ENCODE results near the gene CYTH4. TPM values are rescaled to one million over a fixed set of nuclear protein-coding genes. Genes with fewer than 3 reads are reported as not detected.

The CYTH4 gene
- total RNA-seq, 1 experiment from 2014 or later = 0.15 TPM

DNA sequence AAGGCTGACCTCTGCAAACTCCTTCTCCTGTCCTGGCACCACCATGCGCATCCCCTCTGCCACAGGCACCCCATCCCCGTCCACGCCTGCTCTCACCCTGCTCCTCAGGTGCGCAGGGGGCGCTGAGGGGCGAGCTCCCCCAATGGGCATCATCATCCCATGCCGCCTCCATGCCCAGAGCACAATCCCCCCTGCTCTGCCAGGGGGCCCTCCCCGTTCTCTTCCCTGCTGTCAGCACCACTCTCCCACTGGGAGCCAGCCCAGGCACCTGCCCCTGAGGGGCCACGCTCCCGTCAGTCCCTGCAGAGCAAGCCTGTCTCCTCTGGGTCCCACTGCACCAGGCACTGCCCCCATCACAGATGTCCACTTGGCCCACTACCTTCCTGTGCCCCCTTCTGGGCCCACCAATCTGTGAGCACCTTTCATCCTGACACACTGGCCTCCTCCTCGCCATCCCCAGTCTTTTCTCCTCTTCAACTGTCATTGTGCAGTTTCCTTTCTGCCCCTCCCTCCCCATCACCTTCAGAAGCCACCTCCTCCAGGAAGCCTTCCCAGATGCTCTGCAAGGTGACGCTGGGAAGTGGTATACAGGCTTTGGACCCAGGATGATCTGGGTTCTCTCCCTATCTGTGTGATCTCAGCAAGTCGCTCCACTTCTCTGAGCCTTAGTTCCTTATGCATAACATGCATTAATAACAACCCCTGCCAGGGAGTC lies 62.6 kb downstream of the CYTH4 start (continued):
- TF ChIP-seq, protein P1, sequence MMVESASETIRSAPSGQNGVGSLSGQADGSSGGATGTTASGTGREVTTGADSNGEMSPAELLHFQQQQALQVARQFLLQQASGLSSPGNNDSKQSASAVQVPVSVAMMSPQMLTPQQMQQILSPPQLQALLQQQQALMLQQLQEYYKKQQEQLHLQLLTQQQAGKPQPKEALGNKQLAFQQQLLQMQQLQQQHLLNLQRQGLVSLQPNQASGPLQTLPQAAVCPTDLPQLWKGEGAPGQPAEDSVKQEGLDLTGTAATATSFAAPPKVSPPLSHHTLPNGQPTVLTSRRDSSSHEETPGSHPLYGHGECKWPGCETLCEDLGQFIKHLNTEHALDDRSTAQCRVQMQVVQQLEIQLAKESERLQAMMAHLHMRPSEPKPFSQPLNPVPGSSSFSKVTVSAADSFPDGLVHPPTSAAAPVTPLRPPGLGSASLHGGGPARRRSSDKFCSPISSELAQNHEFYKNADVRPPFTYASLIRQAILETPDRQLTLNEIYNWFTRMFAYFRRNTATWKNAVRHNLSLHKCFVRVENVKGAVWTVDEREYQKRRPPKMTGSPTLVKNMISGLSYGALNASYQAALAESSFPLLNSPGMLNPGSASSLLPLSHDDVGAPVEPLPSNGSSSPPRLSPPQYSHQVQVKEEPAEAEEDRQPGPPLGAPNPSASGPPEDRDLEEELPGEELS (CRISPR knock-in tag; IDR thresholded peaks at IDR 0.05) = no peak
- TF ChIP-seq ZNF317 (CRISPR knock-in tag; IDR thresholded peaks at IDR 0.05; ENCODE audit: borderline replicate concordance, low read depth) (no peak), MYBL2 (CRISPR knock-in tag; IDR thresholded peaks at IDR 0.05) (no peak)

DNA sequence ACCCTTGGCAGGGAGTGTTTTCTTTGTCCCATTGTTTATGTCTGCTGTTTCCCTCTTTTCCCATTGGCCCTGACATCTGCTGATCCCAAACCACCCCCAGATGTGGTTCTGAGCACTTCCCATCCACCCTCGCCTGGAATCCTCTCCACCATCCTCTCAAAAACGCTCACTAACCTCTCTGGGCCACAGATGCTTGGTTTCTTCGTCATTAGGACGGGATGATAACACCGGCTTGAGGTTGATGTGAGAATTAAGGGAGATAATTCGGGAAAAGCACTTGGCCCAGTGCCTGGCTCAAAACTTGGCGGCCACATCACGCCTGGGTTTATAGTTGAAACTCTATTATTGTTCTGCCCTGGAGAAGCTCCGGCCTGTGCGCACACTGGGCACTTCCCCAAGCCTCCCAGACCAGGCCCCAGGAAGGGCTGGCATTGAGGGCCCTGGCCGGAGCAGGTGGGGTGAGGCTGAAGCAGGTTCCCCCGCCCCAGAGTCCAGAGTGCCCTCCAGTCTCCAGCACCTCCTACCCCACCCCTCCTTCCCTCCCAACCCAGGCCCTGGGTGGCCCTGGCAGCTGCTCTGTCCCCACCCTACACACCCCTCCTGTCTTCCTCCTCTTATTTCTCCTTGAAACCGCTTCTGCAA lies 63.7 kb downstream of the CYTH4 start:
- ChIA-PET CTCF (interaction anchor here (0.6 kb wide), 1 partner anchor 221 kb away, joined by 4 read pairs; no protein-coding TSS in a partner anchor), POLR2A (no interaction called here)
- Mint-ChIP-seq H3K36me3 (no peaks in the 10 kb centered on the region), H3K27me3 (ENCODE audit: low read depth) (peaks cover 6% of the 10 kb centered on the region), H3K9me3 (no peaks in the 10 kb centered on the region), H3K27ac (no peak overlapping the region; the same call in none of the 2 replicates), H3K4me3 (no peak overlapping the region), H3K4me1 (peaks cover 19% of the 10 kb centered on the region)
- DNase-seq (ENCODE audit: low spot score) (no peak), ATAC-seq (no peak)
- TF ChIP-seq, protein P2, sequence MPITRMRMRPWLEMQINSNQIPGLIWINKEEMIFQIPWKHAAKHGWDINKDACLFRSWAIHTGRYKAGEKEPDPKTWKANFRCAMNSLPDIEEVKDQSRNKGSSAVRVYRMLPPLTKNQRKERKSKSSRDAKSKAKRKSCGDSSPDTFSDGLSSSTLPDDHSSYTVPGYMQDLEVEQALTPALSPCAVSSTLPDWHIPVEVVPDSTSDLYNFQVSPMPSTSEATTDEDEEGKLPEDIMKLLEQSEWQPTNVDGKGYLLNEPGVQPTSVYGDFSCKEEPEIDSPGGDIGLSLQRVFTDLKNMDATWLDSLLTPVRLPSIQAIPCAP (CRISPR knock-in tag; IDR thresholded peaks at IDR 0.05) = no peak
- TF ChIP-seq GTF2I (CRISPR knock-in tag; conservative IDR thresholded peaks at IDR 0.05) (no peak), OVOL2 (CRISPR knock-in tag; IDR thresholded peaks at IDR 0.05; ENCODE audit: borderline replicate concordance) (no peak), ZNF423 (CRISPR knock-in tag; IDR thresholded peaks at IDR 0.05) (no peak), NFE2L1 (CRISPR knock-in tag; IDR thresholded peaks at IDR 0.05) (no peak), ATF1 (CRISPR knock-in tag; IDR thresholded peaks at IDR 0.05) (no peak)
- TF ChIP-seq, protein P3, sequence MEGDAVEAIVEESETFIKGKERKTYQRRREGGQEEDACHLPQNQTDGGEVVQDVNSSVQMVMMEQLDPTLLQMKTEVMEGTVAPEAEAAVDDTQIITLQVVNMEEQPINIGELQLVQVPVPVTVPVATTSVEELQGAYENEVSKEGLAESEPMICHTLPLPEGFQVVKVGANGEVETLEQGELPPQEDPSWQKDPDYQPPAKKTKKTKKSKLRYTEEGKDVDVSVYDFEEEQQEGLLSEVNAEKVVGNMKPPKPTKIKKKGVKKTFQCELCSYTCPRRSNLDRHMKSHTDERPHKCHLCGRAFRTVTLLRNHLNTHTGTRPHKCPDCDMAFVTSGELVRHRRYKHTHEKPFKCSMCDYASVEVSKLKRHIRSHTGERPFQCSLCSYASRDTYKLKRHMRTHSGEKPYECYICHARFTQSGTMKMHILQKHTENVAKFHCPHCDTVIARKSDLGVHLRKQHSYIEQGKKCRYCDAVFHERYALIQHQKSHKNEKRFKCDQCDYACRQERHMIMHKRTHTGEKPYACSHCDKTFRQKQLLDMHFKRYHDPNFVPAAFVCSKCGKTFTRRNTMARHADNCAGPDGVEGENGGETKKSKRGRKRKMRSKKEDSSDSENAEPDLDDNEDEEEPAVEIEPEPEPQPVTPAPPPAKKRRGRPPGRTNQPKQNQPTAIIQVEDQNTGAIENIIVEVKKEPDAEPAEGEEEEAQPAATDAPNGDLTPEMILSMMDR (IDR thresholded peaks at IDR 0.05) = no peak
- TF ChIP-seq, protein P4, sequence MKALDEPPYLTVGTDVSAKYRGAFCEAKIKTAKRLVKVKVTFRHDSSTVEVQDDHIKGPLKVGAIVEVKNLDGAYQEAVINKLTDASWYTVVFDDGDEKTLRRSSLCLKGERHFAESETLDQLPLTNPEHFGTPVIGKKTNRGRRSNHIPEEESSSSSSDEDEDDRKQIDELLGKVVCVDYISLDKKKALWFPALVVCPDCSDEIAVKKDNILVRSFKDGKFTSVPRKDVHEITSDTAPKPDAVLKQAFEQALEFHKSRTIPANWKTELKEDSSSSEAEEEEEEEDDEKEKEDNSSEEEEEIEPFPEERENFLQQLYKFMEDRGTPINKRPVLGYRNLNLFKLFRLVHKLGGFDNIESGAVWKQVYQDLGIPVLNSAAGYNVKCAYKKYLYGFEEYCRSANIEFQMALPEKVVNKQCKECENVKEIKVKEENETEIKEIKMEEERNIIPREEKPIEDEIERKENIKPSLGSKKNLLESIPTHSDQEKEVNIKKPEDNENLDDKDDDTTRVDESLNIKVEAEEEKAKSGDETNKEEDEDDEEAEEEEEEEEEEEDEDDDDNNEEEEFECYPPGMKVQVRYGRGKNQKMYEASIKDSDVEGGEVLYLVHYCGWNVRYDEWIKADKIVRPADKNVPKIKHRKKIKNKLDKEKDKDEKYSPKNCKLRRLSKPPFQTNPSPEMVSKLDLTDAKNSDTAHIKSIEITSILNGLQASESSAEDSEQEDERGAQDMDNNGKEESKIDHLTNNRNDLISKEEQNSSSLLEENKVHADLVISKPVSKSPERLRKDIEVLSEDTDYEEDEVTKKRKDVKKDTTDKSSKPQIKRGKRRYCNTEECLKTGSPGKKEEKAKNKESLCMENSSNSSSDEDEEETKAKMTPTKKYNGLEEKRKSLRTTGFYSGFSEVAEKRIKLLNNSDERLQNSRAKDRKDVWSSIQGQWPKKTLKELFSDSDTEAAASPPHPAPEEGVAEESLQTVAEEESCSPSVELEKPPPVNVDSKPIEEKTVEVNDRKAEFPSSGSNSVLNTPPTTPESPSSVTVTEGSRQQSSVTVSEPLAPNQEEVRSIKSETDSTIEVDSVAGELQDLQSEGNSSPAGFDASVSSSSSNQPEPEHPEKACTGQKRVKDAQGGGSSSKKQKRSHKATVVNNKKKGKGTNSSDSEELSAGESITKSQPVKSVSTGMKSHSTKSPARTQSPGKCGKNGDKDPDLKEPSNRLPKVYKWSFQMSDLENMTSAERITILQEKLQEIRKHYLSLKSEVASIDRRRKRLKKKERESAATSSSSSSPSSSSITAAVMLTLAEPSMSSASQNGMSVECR (CRISPR knock-in tag; IDR thresholded peaks at IDR 0.05; ENCODE audit: borderline replicate concordance) = no peak
- TF ChIP-seq, protein P5, sequence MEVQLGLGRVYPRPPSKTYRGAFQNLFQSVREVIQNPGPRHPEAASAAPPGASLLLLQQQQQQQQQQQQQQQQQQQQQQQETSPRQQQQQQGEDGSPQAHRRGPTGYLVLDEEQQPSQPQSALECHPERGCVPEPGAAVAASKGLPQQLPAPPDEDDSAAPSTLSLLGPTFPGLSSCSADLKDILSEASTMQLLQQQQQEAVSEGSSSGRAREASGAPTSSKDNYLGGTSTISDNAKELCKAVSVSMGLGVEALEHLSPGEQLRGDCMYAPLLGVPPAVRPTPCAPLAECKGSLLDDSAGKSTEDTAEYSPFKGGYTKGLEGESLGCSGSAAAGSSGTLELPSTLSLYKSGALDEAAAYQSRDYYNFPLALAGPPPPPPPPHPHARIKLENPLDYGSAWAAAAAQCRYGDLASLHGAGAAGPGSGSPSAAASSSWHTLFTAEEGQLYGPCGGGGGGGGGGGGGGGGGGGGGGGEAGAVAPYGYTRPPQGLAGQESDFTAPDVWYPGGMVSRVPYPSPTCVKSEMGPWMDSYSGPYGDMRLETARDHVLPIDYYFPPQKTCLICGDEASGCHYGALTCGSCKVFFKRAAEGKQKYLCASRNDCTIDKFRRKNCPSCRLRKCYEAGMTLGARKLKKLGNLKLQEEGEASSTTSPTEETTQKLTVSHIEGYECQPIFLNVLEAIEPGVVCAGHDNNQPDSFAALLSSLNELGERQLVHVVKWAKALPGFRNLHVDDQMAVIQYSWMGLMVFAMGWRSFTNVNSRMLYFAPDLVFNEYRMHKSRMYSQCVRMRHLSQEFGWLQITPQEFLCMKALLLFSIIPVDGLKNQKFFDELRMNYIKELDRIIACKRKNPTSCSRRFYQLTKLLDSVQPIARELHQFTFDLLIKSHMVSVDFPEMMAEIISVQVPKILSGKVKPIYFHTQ (CRISPR knock-in tag; IDR thresholded peaks at IDR 0.05) = no peak
- TF ChIP-seq, protein P6, sequence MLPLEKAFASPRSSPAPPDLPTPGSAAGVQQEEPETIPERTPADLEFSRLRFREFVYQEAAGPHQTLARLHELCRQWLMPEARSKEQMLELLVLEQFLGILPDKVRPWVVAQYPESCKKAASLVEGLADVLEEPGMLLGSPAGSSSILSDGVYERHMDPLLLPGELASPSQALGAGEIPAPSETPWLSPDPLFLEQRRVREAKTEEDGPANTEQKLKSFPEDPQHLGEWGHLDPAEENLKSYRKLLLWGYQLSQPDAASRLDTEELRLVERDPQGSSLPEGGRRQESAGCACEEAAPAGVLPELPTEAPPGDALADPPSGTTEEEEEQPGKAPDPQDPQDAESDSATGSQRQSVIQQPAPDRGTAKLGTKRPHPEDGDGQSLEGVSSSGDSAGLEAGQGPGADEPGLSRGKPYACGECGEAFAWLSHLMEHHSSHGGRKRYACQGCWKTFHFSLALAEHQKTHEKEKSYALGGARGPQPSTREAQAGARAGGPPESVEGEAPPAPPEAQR (CRISPR knock-in tag; IDR thresholded peaks at IDR 0.05) = no peak
- TF ChIP-seq, protein P7, sequence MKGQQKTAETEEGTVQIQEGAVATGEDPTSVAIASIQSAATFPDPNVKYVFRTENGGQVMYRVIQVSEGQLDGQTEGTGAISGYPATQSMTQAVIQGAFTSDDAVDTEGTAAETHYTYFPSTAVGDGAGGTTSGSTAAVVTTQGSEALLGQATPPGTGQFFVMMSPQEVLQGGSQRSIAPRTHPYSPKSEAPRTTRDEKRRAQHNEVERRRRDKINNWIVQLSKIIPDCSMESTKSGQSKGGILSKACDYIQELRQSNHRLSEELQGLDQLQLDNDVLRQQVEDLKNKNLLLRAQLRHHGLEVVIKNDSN (CRISPR knock-in tag; IDR thresholded peaks at IDR 0.05) = no peak
- TF ChIP-seq, protein P8, sequence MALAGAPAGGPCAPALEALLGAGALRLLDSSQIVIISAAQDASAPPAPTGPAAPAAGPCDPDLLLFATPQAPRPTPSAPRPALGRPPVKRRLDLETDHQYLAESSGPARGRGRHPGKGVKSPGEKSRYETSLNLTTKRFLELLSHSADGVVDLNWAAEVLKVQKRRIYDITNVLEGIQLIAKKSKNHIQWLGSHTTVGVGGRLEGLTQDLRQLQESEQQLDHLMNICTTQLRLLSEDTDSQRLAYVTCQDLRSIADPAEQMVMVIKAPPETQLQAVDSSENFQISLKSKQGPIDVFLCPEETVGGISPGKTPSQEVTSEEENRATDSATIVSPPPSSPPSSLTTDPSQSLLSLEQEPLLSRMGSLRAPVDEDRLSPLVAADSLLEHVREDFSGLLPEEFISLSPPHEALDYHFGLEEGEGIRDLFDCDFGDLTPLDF (CRISPR knock-in tag; IDR thresholded peaks at IDR 0.05) = no peak
- TF ChIP-seq, protein P9, sequence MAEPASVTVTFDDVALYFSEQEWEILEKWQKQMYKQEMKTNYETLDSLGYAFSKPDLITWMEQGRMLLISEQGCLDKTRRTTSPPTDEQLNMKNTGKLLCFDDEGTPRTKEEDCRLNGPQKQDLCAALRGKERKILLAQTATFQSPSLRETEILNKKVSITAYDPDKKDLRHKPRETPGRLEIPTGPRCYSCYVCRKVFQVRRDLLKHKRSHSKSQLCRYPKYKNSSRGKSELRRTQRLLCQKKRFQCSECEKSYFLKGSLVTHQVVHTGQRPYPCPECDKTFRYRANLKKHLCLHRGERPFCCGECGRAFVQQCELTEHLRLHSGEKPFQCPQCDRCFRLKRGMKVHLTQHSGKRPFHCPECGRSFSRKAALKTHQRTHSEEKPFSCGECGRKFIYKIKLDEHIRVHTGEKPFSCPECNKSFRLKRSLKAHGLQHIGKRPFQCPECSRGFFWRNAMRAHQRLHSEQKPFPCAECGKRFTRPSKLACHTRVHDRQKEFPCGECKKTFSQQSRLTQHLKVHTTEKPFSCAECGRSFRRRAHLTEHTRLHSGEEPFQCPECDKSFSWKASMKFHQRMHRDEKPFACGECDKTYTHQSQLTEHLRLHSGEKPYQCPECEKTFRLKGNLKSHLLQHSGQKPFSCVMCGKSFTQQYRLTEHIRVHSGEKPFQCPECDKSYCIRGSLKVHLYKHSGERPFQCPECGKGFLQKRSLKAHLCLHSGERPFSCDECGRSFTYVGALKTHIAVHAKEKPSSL (CRISPR knock-in tag; conservative IDR thresholded peaks at IDR 0.05) = no peak
